Breast epithelium (tissue), 3 donors: ENCODE data around the gene TNS1.
"Not testable (repeated sequence)": the region's sequence is repeated elsewhere in the genome, so short reads cannot be mapped to it uniquely, and the experiment has no call there.

Source experiments
- POLR2AphosphoS5 ChIP-seq, 3 donors: sonication (generic); formaldehyde crosslinking; IDR thresholded peaks; one replicate each; pipeline ENCODE4 v1.6.1; 2017; ENCODE audit warnings: antibody characterized with exemption in 3 of 3
- TF ChIP-seq, protein P1 (sequence below), 3 donors: fragments of 450-650 bp; IDR thresholded peaks; one replicate each; pipeline ENCODE4 v1.5.1; 2016 to 2017; ENCODE audit warnings: antibody characterized with exemption in 3 of 3, mild to moderate bottlenecking in 3 of 3, moderate library complexity in 3 of 3

DNA sequence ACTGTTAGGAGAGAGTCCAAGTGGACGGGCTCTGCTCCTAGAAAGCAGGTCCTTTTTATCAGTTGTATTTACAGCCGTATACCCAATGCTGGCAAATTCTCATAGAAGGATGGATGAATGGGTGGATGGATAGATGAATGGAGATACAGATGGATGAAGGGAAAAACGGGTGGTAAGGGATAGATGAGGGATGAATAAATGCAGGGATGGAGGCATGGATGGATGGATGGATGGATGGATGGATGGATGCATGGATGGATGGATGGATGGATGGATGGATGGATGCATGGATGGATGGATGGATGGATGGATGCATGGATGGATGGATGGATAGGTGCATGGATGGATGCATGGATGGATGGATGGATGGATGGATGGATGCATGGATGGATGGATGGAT, 193.8 kb downstream of the TNS1 start:
- not testable (repeated sequence) for TF ChIP-seq POLR2AphosphoS5 (IDR thresholded peaks at IDR 0.05)
- TF ChIP-seq, protein P1, sequence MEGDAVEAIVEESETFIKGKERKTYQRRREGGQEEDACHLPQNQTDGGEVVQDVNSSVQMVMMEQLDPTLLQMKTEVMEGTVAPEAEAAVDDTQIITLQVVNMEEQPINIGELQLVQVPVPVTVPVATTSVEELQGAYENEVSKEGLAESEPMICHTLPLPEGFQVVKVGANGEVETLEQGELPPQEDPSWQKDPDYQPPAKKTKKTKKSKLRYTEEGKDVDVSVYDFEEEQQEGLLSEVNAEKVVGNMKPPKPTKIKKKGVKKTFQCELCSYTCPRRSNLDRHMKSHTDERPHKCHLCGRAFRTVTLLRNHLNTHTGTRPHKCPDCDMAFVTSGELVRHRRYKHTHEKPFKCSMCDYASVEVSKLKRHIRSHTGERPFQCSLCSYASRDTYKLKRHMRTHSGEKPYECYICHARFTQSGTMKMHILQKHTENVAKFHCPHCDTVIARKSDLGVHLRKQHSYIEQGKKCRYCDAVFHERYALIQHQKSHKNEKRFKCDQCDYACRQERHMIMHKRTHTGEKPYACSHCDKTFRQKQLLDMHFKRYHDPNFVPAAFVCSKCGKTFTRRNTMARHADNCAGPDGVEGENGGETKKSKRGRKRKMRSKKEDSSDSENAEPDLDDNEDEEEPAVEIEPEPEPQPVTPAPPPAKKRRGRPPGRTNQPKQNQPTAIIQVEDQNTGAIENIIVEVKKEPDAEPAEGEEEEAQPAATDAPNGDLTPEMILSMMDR (IDR thresholded peaks at IDR 0.05), result not testable (repeated sequence)
